Colonic mucosa (tissue), 4 donors: ENCODE data around the gene ZSCAN10. TPM values are rescaled to one million over a fixed set of nuclear protein-coding genes. Genes with fewer than 3 reads are reported as not detected.

Source experiments
- DNase-seq: peaks from one replicate; pipeline ENCODE4 v3.0.0-alpha.2; 2020
- H3K27ac ChIP-seq: fragments of 200-600 bp; one replicate; pipeline ENCODE4 v1.8.0; 2021
- H3K27me3 ChIP-seq: fragments of 200-600 bp; one replicate; pipeline ENCODE4 v1.8.0; 2021
- H3K36me3 ChIP-seq: fragments of 200-600 bp; one replicate; pipeline ENCODE4 v1.8.0; 2021
- H3K4me1 ChIP-seq: fragments of 200-600 bp; one replicate; pipeline ENCODE4 v1.8.0; 2021; ENCODE audit warnings: mild to moderate bottlenecking
- H3K4me3 ChIP-seq: fragments of 200-600 bp; one replicate; pipeline ENCODE4 v1.8.0; 2021
- H3K9ac ChIP-seq, 2 donors: one replicate each; pipeline ENCODE4 v1.7.0; 2013; ENCODE audit warnings: control low read depth in 2 of 2, low read depth in 2 of 2, low read length in 2 of 2
- H3K9me3 ChIP-seq: fragments of 200-600 bp; one replicate; pipeline ENCODE4 v1.8.0; 2021
- CTCF ChIP-seq: fragments of 200-600 bp; IDR thresholded peaks from one replicate; pipeline ENCODE4 v1.8.0; 2022; ENCODE audit warnings: antibody characterized with exemption, mild to moderate bottlenecking
- intact Hi-C: fragments of 100-400 bp; cut with DNase I; formaldehyde crosslinking; loops from one replicate; pipeline ENCODE4 v1.14.1; 2022
- total RNA-seq, 2 donors: library from RNA; stranded (reverse); fragmentation: NEBNext Ultra II Directional in 1 of 2; extraction: Animal tissue kit (Norgen Biotek cat#: 25700) in 1 of 2; gene quantifications; one replicate each; pipeline ENCODE4 v1.2.1, GENCODE V29; 2021
- donor health status: healthy.
- donor health status: DM: no; HTN: no; CAD: no.
- donor health status: DM: no; HTN: no; CAD: no.

Gene ZSCAN10
- total RNA-seq, 2 donors from 2014 or later: 0.86 TPM; not detected in 1

GRCh38 chr16:3122926-3123570 lies 24.0 kb upstream of the ZSCAN10 start:
- H3K9ac ChIP-seq: no peak overlapping the region
- H3K36me3 ChIP-seq: no peaks in the 10 kb centered on the region
- H3K9me3 ChIP-seq: no peaks in the 10 kb centered on the region
- intact Hi-C loops: no loop called here
- no peak overlapping the region for H3K27ac ChIP-seq
- H3K27me3 ChIP-seq: no peaks in the 10 kb centered on the region
- DNase-seq: no peak
- no peak for TF ChIP-seq CTCF
- H3K4me1 ChIP-seq: peaks cover 4% of the 10 kb centered on the region
- H3K4me3 ChIP-seq: no peak overlapping the region

- intact Hi-C loops: no loop called here
- Histone ChIP-seq H3K27ac (no peak overlapping the region), H3K36me3 (no peaks in the 10 kb centered on the region), H3K4me3 (no peak overlapping the region), H3K4me1 (peaks cover 4% of the 10 kb centered on the region), H3K9ac (no peak overlapping the region), H3K27me3 (no peaks in the 10 kb centered on the region), H3K9me3 (no peaks in the 10 kb centered on the region)
- DNase-seq: no peak
- TF ChIP-seq CTCF: no peak
These were observed 22.9 kb upstream of the ZSCAN10 start for GRCh38 chr16:3121851-3122467.

- Histone ChIP-seq H3K27me3 (no peaks in the 10 kb centered on the region), H3K27ac (no peak overlapping the region), H3K4me3 (no peak overlapping the region), H3K9me3 (no peaks in the 10 kb centered on the region), H3K4me1 (peaks cover 4% of the 10 kb centered on the region), H3K9ac (no peak overlapping the region), H3K36me3 (no peaks in the 10 kb centered on the region)
- no peak for TF ChIP-seq CTCF
- DNase-seq: no peak
- intact Hi-C loops: no loop called here
These were observed 21.3 kb upstream of the ZSCAN10 start for GRCh38 chr16:3120435-3120834.

GRCh38 chr16:3119701-3120408 lies 20.8 kb upstream of the ZSCAN10 start:
- Histone ChIP-seq H3K4me1 (peaks cover under 1% of the 10 kb centered on the region), H3K36me3 (no peaks in the 10 kb centered on the region), H3K27me3 (no peaks in the 10 kb centered on the region), H3K9me3 (no peaks in the 10 kb centered on the region), H3K4me3 (no peak overlapping the region), H3K27ac (no peak overlapping the region), H3K9ac (no peak overlapping the region)
- no peak for TF ChIP-seq CTCF
- intact Hi-C loops: no loop called here
- no peak for DNase-seq

- H3K4me3 ChIP-seq: no peak overlapping the region
- no peak for TF ChIP-seq CTCF
- H3K27ac ChIP-seq: no peak overlapping the region
- H3K36me3 ChIP-seq: no peaks in the 10 kb centered on the region
- intact Hi-C loops: no loop called here
- DNase-seq: no peak
- H3K9me3 ChIP-seq: no peaks in the 10 kb centered on the region
- H3K27me3 ChIP-seq: no peaks in the 10 kb centered on the region
- H3K4me1 ChIP-seq: no peaks in the 10 kb centered on the region
- no peak overlapping the region for H3K9ac ChIP-seq
These were observed 20.2 kb upstream of the ZSCAN10 start for GRCh38 chr16:3119286-3119685.
